Lung (tissue), 12 donors: Measurements from ENCODE around the gene KIF1B. TPM values are rescaled to one million over a fixed set of nuclear protein-coding genes. Genes with fewer than 3 reads are reported as not detected.

Experiments used
- ATAC-seq: fragments of 200-7000 bp; cut with Tn5 transposase; one replicate; pipeline ENCODE4 v1.9.1; 2020; ENCODE audit warnings: moderate number of reproducible peaks; ENCODE audit not compliant: insufficient read depth, low FRiP score
- DNase-seq, 3 donors: peaks; one replicate each; pipeline ENCODE4 v3.0.0-alpha.2; 2013 to 2017
- H3K27ac ChIP-seq, 2 donors: one replicate each; pipeline ENCODE4 v1.5.1; 2013; ENCODE audit warnings: mild to moderate bottlenecking in 2 of 2, moderate library complexity in 2 of 2, control low read depth in 1 of 2, inconsistent platforms in 1 of 2, low read depth in 1 of 2, low read length in 1 of 2
- H3K27me3 ChIP-seq, 3 donors: one replicate each; pipeline ENCODE4 v1.5.1; 2013; ENCODE audit warnings: low read length in 2 of 3; ENCODE audit not compliant: control insufficient read depth in 3 of 3, insufficient read depth in 3 of 3
- H3K36me3 ChIP-seq, 4 donors: one replicate each; pipeline ENCODE4 v1.5.1; 2013; ENCODE audit warnings: low read length in 4 of 4, mild to moderate bottlenecking in 1 of 4, moderate library complexity in 1 of 4; ENCODE audit not compliant: control insufficient read depth in 4 of 4, insufficient read depth in 4 of 4
- H3K4me1 ChIP-seq, 5 donors: one replicate each; pipeline ENCODE4 v1.5.1; 2013; ENCODE audit warnings: low read length in 5 of 5, mild to moderate bottlenecking in 2 of 5, moderate library complexity in 1 of 5; ENCODE audit not compliant: control insufficient read depth in 5 of 5, insufficient read depth in 5 of 5
- H3K4me3 ChIP-seq: one replicate; pipeline ENCODE4 v1.5.1; 2013; ENCODE audit warnings: mild to moderate bottlenecking, control low read depth, moderate library complexity
- H3K9ac ChIP-seq, 2 donors: one replicate each; pipeline ENCODE4 v1.5.1; 2013; ENCODE audit warnings: low read length in 2 of 2, control low read depth in 1 of 2; ENCODE audit not compliant: insufficient read depth in 1 of 2
- H3K9me3 ChIP-seq, 4 donors: one replicate each; pipeline ENCODE4 v1.5.1; 2013; ENCODE audit warnings: low read length in 3 of 4, mild to moderate bottlenecking in 1 of 4, moderate library complexity in 1 of 4; ENCODE audit not compliant: control insufficient read depth in 4 of 4, insufficient read depth in 3 of 4
- WGBS, 2 donors: extraction: QIAGEN DNeasy Blood & Tissue Kit; methylation state at CpG; one replicate each; pipeline ENCODE4 v1.1.7; 2013; 5-methylcytosine and 5-hydroxymethylcytosine counted together
- polyA plus RNA-seq, 2 donors: library from polyadenylated mRNA; stranded (reverse); fragments of 200-250 nt; gene quantifications; one replicate each; pipeline ENCODE4 v1.2.1, GENCODE V29; 2013
- total RNA-seq, 2 donors: library from RNA; depleted of rRNA in 1 of 2; stranded (reverse); fragments of >200 nt in 1 of 2; gene quantifications; one replicate each; pipeline ENCODE4 v1.2.1, GENCODE V29; 2014 to 2021
- TF ChIP-seq, protein P1 (sequence below): IDR thresholded peaks from 2 replicates; pipeline ENCODE4 v1.5.1; 2012; ENCODE audit warnings: mild to moderate bottlenecking; ENCODE audit errors: control extremely low read depth, extremely low read depth
- donor health status: control.
- donor health status: control.
- donor health status: Bipolar disorder and iron deficiency.
- donor health status: healthy.
- donor health status: DM: yes; HTN: yes; CAD: no.

Gene KIF1B
- total and polyA plus RNA-seq, 4 donors, result 9.7 to 64.0 (median 24.4) TPM

DNA sequence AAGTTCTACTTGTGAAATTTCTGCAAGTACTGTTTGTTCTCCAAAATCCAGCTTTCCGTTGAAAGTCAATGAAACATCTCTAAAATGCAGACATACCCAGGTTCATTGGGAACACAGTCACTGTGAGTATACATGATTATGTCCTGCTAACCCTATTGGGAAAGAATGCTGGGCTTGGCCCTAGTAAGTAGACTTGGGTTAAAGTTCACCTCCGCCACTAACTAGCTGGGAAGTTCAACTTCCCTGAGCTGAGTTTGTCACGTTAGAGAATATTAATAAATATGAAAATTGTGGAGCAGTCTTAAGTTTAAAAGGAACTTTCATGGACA lies 178.0 kb downstream of the KIF1B start:
- Histone ChIP-seq H3K36me3 (no peaks in the 10 kb centered on the region), H3K27me3 (no peaks in the 10 kb centered on the region), H3K9ac (no peak overlapping the region), H3K9me3 (no peaks in the 10 kb centered on the region), H3K4me3 (no peak overlapping the region), H3K4me1 (peaks cover 0 to 12% (median 2%) of the 10 kb centered on the region in 5 donors), H3K27ac (peak overlapping the region in 1 of 2 donors; percentile 46)
- WGBS, 2 donors, result 30 to 66% methylated on average over 3 of the region's 3 CpGs
- TF ChIP-seq, protein P1, sequence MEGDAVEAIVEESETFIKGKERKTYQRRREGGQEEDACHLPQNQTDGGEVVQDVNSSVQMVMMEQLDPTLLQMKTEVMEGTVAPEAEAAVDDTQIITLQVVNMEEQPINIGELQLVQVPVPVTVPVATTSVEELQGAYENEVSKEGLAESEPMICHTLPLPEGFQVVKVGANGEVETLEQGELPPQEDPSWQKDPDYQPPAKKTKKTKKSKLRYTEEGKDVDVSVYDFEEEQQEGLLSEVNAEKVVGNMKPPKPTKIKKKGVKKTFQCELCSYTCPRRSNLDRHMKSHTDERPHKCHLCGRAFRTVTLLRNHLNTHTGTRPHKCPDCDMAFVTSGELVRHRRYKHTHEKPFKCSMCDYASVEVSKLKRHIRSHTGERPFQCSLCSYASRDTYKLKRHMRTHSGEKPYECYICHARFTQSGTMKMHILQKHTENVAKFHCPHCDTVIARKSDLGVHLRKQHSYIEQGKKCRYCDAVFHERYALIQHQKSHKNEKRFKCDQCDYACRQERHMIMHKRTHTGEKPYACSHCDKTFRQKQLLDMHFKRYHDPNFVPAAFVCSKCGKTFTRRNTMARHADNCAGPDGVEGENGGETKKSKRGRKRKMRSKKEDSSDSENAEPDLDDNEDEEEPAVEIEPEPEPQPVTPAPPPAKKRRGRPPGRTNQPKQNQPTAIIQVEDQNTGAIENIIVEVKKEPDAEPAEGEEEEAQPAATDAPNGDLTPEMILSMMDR, result no peak
- ATAC-seq, result no peak
- DNase-seq, result no peak

DNA sequence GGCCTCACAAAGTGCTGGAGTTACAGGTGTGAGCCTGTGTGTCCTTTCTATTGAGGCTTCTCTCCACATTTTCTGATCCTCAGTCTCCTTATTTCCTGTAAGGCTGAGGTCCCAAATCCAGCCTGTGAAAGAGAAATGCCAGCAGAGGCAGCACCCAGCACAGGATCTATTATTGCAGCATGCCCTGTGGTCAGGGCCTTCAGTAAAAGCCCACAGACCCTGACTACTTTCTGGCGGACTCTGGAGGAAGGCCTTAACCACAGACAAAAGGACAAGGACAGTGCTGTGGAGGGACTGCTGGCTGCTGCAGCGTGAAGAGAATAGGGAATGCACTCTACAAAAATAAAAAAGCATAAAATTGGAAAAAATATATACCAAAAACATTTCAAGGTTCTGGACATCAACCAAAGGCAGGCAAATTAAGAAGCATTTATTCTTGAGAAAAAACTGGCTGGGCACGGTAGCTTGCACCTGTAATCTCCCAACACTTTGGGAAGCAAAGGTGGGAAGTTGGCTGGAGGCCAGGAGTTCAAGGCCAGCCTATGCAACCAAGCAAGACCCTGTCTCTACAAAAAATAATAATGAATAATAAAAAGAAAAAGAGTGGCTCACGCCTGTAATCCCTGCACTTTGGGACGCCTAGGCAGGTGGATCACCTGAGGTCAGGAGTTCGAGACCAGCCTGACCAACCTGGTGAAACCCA lies 179.1 kb downstream of the KIF1B start:
- DNase-seq (no peak), ATAC-seq (no peak)
- no peak overlapping the region for H3K9ac ChIP-seq
- TF ChIP-seq, protein P1, result no peak
- H3K36me3 ChIP-seq, result no peaks in the 10 kb centered on the region
- no peak overlapping the region for H3K27ac ChIP-seq
- no peaks in the 10 kb centered on the region for H3K27me3 ChIP-seq
- H3K4me3 ChIP-seq, result no peak overlapping the region
- 72 to 88% methylated on average over 6 of the region's 6 CpGs for WGBS, 2 donors
- H3K4me1 ChIP-seq, result peaks cover 0 to 12% (median 2%) of the 10 kb centered on the region in 5 donors
- H3K9me3 ChIP-seq, result peaks cover 0 to 1% (median 0%) of the 10 kb centered on the region in 4 donors

DNA sequence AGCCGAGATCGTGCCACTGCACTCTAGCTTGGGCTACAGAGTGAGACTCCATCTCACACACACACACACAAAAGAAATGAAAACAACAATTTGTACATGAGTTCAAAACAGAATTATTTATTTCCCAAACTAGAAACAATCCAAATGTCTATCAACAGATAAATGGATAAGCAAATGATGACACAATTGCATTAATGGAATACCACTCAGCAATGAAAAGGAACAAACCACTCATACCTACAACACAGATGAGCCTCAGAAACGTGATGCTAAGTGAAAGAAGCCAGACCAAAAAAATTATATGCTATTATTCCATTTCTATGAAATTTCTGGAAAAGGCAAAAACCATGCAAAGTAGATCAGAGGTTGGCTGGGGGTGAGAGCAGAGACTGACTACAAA lies 186.5 kb downstream of the KIF1B start:
- peaks cover 0 to 10% (median 6%) of the 10 kb centered on the region in 5 donors for H3K4me1 ChIP-seq
- no peaks in the 10 kb centered on the region for H3K27me3 ChIP-seq
- H3K36me3 ChIP-seq, result no peaks in the 10 kb centered on the region
- H3K9me3 ChIP-seq, result peaks cover 0 to 1% (median 0%) of the 10 kb centered on the region in 4 donors
- TF ChIP-seq, protein P1, result no peak
- DNase-seq (no peak), ATAC-seq (no peak)
- H3K27ac ChIP-seq, result no peak overlapping the region
- WGBS, 2 donors, result 93% methylated on average over 3 of the region's 3 CpGs
- no peak overlapping the region for H3K9ac ChIP-seq
- no peak overlapping the region for H3K4me3 ChIP-seq

DNA sequence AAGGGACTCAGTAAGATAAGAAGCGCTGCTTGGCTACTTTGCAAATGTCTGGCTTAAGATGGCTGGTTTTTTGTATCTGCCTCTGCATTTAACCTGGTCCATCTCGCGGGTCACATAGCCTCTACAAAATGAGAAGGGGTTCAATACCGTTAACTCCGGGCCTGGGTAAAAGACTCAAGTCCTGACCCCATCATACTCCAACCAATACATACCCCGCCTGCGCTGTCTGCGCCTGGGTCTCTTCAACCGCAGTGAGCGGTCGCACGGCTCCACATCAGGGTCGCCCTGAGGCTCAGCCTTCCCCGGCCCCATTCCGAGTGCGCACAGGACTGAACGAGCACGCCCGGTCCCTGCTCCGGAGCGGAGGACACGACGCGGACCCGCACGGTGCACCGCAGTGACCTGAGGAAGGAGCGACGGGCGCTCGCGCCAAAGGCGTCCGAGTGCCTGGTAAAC lies 187.9 kb downstream of the KIF1B start:
- Histone ChIP-seq H3K9ac (peak overlapping the region in 1 of 2 donors; percentile 39), H3K36me3 (peaks cover 0 to 6% (median 4%) of the 10 kb centered on the region in 4 donors), H3K4me1 (peaks cover 0 to 10% (median 6%) of the 10 kb centered on the region in 5 donors), H3K9me3 (peaks cover 0 to 1% (median 0%) of the 10 kb centered on the region in 4 donors), H3K27me3 (no peaks in the 10 kb centered on the region), H3K27ac (peak overlapping the region; percentile 2 to 41), H3K4me3 (peak overlapping the region; percentile 57)
- ATAC-seq, result peak; percentile 23
- DNase-seq, result no peak
- TF ChIP-seq, protein P1, result no peak
- WGBS, 2 donors, result 1 to 2% methylated on average over 34 of the region's 34 CpGs
